22Rv1 (cell line): ENCODE results near the gene OGA.

ENCODE experiments used
- H3K27ac ChIP-seq: fragments of 450-650 bp; 2 replicates; pipeline ENCODE4 v1.5.1; 2017
- ZFX ChIP-seq: fragments of 450-650 bp; IDR thresholded peaks from 2 replicates; pipeline ENCODE4 v1.6.1; 2017; ENCODE audit warnings: antibody characterized with exemption, borderline replicate concordance
- TF ChIP-seq, protein P1 (sequence below): fragments of 450-650 bp; IDR thresholded peaks from 2 replicates; pipeline ENCODE4 v1.5.1; 2017; ENCODE audit warnings: mild to moderate bottlenecking

The OGA gene

DNA sequence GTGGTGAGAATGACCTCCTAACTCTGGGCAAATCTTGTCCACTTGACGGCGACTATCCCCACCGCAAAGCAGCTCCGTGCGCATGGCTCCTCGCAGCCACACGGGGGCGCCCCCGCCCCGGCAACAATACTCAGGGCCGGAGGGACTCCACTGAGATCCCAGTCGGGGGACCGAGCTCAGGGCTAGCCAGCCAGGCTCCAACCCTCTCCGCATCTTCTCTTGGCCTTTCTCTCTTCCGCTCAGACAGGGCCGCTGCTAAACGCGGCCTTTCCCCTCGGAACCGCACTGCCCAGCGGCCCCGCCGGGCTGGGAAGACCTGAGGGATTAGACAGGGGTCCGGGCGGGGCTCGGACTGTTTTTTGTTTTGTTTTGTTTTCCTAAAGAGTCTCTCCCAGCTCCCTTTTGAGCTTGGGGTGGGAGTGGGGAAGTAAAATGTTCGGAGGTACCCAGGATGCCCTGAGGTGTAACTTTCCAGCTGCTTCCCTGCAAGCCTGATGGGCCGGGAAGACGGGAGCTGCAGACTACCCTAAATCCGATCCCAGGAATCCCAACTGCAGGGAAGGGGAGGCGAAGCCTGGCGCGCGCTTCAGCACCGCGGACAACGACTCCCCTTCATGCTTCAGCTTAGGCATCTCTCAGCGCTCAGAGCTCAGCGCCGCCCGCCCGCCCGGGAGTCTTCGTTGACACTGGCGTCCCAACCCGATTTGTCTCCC is 22.7 kb upstream of the OGA start:
- H3K27ac ChIP-seq, result no peak overlapping the region
- TF ChIP-seq, protein P1, sequence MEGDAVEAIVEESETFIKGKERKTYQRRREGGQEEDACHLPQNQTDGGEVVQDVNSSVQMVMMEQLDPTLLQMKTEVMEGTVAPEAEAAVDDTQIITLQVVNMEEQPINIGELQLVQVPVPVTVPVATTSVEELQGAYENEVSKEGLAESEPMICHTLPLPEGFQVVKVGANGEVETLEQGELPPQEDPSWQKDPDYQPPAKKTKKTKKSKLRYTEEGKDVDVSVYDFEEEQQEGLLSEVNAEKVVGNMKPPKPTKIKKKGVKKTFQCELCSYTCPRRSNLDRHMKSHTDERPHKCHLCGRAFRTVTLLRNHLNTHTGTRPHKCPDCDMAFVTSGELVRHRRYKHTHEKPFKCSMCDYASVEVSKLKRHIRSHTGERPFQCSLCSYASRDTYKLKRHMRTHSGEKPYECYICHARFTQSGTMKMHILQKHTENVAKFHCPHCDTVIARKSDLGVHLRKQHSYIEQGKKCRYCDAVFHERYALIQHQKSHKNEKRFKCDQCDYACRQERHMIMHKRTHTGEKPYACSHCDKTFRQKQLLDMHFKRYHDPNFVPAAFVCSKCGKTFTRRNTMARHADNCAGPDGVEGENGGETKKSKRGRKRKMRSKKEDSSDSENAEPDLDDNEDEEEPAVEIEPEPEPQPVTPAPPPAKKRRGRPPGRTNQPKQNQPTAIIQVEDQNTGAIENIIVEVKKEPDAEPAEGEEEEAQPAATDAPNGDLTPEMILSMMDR, result peak; percentile 97
- no peak for TF ChIP-seq ZFX

DNA sequence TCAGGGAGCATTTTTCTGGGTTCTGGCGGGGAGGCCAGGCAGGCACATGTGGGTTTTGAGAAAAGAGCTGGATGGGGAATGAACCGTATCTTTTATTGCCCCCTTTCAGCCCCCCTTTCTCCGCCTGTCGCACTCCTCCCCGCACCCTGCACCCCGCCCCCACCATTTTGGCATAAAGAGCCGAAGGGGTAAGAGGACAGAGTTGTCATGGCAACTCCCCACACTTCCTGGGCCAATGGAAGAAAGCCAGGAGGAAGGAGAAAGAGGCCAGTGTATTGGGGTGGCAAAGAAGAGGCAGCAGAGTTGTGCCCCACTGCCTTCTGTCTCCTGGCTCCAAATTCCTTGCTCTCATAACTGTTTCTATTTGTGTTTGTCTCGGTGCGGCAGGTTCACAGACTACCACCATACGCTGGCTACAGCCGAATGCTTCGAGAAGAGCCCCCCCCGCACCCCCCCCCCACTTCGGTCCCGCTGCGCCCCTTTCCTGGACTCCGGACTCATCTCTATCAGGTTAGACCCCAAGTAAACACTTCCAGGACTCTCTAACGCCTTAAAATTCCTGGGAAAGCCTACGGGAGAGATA is 21.9 kb upstream of the OGA start:
- no peak for TF ChIP-seq ZFX
- TF ChIP-seq, protein P1, result no peak
- H3K27ac ChIP-seq, result no peak overlapping the region

GRCh38 chr10:101839416-101840063 is 21.3 kb upstream of the OGA start:
- H3K27ac ChIP-seq, result no peak overlapping the region
- TF ChIP-seq ZFX, result no peak
- TF ChIP-seq, protein P1, result no peak

DNA sequence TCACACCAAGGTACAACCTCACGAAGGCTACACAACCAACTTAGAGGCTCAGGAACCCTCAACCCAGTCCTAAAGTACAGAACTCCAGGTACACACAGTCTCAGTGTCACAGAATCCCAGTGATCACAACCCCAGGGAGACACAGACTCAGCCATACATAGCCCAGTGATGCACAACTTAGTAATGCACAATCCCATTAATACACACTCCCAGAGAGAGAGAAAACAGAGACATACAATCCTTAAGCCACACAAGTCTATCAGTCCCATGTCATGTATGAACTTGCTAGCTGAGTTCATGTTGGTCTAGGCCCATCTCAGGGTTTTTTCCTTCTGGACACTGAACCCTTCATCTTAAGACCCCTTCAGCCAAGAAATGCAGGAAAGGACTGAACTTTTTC is 20.8 kb upstream of the OGA start:
- H3K27ac ChIP-seq, result no peak overlapping the region
- TF ChIP-seq ZFX, result no peak
- TF ChIP-seq, protein P1, result no peak

DNA sequence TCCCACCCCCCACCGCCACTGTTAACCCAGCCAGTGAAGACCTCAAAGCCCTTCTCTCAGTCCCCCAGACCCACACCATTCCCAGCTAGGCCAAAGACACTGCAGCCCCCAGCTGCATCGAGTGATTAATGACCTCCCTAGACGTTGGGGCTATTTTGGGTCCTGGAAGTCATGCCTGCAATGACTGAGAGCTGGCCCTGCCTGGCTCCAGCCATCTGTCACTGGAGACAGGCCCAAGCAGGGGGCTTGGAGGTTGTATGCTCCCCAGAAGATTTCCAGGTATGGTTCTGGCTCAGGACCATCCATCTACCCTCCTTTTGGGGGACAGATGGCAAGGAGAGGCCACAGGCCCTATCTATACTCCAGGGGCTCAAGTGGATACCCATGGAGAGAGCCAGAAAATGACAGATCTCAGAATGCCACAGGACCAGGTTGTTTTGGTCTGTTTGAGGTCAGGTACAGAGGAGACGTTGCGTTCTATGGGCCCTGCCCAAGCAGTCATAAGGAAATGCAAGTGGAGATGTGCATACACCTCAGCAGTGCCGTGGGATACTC is 20.2 kb upstream of the OGA start:
- no peak overlapping the region for H3K27ac ChIP-seq
- no peak for TF ChIP-seq ZFX
- TF ChIP-seq, protein P1, result no peak

- H3K27ac ChIP-seq, result no peak overlapping the region
- TF ChIP-seq, protein P1, result no peak
- no peak for TF ChIP-seq ZFX
These were observed 19.5 kb upstream of the OGA start for GRCh38 chr10:101837748-101838147.

DNA sequence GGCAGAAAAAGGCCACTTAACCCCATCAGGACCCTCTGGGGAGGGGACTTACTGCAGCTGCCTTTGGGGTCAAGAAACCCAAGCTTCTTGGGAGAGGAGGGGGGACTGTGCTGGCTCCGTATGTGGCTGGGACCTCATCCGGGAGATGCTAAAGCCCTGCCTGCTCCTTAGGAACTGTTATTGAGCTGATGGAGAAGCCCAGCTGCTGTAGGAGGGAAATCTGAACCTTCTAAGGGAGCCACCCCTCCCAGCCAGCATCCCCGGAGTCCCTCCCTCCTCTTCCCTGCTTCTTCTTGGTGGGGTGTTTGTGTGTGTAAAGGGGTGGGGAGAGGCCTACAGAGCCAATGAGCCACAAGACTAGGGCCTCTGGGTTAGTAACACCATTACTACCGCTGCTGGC is 17.1 kb upstream of the OGA start:
- TF ChIP-seq, protein P1, result no peak
- no peak for TF ChIP-seq ZFX
- H3K27ac ChIP-seq, result no peak overlapping the region
